ENCODE results near the gene AOC2.

DNA sequence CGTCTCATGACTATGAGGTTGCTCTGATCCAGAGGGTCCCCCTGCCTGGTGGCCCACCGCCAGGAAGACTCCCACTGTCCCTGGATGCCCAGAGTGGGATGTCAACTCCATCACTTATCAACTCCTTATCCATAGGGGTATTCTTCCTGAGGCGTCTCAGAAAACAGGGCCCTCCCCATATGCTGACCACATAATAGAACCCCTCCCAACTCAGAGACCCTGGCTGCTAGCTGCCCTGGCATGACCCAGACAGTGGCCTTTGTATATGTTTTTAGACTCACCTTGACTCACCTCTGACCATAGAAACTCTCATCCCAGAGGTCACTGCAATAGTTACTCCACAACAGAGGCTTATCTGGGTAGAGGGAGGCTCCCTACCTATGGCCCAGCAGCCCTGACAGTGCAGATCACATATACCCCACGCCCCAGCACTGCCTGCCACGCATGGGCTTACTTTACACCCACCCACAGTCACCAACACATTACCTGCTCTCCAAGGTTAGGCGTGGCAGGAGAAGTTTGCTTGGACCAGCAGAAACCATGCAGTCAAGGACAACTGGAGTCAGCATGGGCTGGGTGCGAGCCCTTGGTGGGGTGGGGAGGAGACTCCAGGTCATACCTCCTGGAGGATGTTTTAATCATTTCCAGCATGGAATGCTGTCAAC, 53.9 kb downstream of the AOC2 start:
- no peak for TF ChIP-seq CTCF (IDR thresholded peaks at IDR 0.05)
- TF ChIP-seq POLR2AphosphoS5 (IDR thresholded peaks at IDR 0.05; ENCODE audit: insufficient read depth in 1 of 2, low read depth in 1 of 2) = no peak

All from vagina (tissue), 2 donors.